AG09309 (cell line): ENCODE data around the gene RILPL2.
"Not testable (repeated sequence)": the region's sequence is repeated elsewhere in the genome, so short reads cannot be mapped to it uniquely, and the experiment has no call there.

Experiments
- DNase-seq: peaks from one replicate; pipeline ENCODE4 v3.0.0-alpha.2; 2010; ENCODE audit warnings: low read depth
- H3K4me3 ChIP-seq: 2 replicates; pipeline ENCODE4 v1.5.1; 2011; ENCODE audit warnings: mild to moderate bottlenecking, low read depth, low read length, moderate library complexity; ENCODE audit not compliant: control insufficient read depth
- TF ChIP-seq, protein P1 (sequence below): IDR thresholded peaks from 2 replicates; pipeline ENCODE4 v1.5.1; 2011; ENCODE audit warnings: mild to moderate bottlenecking, low read depth, low read length, inconsistent platforms; ENCODE audit not compliant: insufficient read depth, control insufficient read depth; ENCODE audit errors: missing control alignments

RILPL2 gene, protein sequence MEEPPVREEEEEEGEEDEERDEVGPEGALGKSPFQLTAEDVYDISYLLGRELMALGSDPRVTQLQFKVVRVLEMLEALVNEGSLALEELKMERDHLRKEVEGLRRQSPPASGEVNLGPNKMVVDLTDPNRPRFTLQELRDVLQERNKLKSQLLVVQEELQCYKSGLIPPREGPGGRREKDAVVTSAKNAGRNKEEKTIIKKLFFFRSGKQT

DNA sequence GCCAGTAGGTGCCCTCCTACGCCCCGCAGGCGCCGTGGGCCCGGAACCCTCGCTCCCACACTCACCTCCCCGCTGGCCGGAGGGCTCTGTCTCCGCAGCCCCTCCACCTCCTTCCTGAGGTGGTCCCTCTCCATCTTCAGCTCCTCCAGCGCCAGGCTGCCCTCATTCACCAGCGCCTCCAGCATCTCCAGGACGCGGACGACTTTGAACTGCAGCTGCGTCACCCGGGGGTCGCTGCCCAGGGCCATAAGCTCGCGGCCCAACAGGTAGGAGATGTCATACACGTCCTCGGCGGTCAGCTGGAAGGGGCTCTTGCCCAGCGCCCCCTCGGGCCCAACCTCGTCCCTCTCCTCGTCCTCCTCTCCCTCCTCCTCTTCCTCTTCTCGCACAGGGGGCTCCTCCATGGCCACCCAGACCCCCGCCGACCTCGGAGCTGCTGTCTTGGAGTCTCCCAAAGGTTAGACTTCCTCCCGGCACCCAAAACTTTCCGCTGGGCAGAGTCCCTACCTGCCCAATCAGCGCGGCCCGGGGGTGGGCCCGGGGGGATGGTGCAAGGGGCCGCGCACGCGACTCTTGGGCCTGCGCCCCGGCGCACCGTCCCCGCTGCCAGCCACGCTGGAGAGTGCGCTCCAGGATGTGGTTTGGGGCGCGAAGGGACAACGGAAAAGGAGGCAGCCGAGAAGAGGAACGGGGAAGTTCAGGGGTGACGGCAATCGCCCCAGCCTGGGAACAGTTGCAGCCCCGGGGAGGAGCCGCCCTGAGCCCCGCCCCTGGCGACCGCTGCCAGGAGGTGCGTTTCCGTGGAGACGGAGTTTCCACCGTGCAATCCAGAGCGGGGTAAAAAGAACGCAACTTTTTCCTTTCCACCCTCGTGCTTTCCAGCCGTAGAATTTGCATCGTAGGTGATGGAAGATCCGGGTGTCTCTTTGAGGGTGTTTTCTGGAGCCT is at the start of gene RILPL2:
Gene RILPL2, minus strand, starts transcription at position 668 of the 948 bp plus-strand sequence. Its CDS starts 264 bp downstream, at position 404.
- peak; percentile 38 for DNase-seq
- H3K4me3 ChIP-seq = peak within 1 kb of the TSS; percentile 87
- TF ChIP-seq, protein P1, sequence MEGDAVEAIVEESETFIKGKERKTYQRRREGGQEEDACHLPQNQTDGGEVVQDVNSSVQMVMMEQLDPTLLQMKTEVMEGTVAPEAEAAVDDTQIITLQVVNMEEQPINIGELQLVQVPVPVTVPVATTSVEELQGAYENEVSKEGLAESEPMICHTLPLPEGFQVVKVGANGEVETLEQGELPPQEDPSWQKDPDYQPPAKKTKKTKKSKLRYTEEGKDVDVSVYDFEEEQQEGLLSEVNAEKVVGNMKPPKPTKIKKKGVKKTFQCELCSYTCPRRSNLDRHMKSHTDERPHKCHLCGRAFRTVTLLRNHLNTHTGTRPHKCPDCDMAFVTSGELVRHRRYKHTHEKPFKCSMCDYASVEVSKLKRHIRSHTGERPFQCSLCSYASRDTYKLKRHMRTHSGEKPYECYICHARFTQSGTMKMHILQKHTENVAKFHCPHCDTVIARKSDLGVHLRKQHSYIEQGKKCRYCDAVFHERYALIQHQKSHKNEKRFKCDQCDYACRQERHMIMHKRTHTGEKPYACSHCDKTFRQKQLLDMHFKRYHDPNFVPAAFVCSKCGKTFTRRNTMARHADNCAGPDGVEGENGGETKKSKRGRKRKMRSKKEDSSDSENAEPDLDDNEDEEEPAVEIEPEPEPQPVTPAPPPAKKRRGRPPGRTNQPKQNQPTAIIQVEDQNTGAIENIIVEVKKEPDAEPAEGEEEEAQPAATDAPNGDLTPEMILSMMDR = no peak

DNA sequence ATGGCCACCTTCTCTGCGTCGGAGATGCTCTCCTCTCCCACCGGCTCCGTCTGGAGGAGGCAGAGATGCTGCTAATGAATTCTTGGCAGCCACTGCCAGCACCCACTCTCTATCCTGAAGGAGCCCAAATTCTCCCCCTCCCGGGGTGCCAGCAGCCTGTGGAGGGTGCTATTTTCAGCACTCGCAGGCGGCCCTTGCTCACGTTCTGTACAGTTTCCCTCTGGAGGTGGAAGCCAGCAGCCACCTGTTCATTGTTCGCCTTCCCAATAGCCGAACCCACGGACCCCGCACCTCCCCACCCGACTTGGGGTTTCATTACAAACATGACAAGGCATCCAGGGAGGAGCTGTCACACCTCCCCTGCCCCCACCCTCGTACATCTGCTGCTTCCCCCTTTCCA is 49.3 kb upstream of the RILPL2 start:
- DNase-seq = no peak
- H3K4me3 ChIP-seq = no peak overlapping the region
- TF ChIP-seq, protein P1 = no peak

DNA sequence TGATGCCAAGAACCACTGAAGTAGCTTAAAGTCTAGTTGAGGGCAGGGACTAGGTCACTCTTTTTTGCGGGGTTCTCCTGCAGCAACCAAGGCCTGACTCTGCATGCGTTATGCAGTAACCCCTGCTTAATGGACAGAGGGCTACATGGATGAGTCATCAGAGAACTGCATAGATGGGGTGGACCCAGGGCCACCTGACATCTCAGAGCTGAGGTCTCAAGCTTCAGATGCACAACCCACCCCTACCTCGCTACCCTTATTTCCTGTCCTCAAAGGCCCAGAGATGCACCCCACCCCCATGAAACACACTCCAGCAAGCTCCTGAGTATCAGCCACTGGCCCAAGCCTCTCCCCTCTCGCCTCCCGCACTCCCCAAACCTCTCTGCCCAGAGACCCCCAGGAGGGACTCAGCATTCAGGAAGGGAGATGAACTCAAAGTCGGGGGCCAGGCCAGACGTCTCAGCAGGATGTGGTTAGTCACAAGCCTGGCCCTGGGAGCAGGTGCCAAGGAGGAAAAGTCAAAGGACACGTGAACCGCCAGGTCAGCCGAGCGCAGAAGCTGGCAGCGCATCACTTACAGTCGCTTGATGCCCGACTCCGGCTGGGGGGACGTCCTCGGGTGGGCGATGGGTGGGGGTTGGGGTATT is 47.2 kb upstream of the RILPL2 start:
- DNase-seq = no peak
- H3K4me3 ChIP-seq = no peak overlapping the region
- TF ChIP-seq, protein P1 = no peak

DNA sequence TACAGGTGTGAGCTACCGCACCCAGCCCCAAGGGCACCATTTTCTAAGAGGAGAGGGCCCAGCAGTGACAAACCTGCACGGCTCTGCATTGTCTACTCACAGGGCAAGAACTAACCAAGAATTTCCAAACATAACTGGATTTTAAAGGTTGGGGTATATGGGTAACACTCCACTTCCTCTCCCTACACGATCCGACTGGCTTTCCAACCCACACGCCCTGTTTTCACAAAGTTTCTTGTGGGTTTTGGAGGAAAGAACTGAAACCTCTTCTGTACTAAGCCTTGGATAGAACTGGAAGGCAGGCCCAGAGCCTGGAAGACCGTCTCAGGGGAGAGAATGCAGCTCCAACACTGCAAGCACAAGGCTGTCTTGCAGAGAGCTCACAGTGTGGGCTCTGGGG is 46.4 kb upstream of the RILPL2 start:
- H3K4me3 ChIP-seq = no peak overlapping the region
- no peak for DNase-seq
- TF ChIP-seq, protein P1 = no peak

DNA sequence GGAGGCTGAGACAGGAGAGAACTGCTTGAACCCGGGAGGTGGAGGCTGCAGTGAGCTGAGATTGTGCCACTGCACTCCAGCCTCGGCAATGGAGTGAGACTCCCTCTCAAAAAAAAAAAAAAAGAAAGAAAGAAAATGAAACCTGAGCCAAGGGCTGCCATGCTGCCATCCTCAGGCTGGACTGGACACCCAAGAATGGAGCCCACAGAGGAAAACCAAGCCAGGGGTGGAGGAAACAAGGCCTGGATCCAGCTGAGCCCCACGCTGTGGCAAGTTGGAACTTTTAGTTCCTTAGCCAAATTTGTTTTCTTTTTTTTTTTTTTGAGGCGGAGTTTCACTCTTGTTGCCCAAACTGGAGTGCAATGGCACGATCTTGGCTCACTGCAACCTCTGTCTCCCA is 44.8 kb upstream of the RILPL2 start:
- DNase-seq, H3K4me3 ChIP-seq: not testable (repeated sequence)

DNA sequence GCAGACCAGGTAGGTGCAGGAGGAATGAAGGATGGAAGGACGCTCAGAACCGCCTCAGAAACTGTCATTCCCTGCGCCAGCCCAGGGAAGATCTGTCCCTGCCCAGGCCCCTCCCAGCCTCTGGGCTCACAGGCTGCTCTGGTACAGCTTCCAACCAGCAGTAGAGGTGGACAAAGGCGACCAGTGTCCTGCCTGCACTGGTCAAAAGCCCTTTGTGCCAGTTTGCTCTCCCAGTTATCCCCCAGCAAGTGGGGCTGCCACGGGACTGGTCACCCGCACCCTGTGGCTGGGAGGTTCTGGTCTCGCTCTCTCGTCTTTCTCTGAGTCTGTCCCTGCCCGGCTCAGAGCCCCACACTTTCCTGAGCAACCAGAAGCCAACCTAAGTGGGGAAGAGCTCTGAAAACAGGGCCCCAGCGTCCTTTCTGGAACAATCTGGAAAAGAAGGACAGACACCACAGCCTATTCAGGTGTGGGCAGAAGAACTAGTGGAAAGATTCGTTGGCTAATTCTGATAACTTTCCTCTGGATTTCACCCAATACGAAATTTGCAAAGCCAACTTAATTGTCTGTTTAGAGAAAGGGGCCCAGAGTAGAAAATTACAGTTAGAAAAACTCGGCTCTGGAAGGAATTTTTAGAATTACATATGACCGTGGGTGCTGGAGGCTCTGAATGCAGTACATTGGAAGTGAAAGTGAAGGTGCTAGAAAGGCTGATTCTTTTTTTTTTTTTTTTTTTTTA is 43.1 kb upstream of the RILPL2 start:
- no peak for DNase-seq
- TF ChIP-seq, protein P1 = no peak
- H3K4me3 ChIP-seq = no peak overlapping the region
